Upper lobe of left lung (tissue), 4 donors: ENCODE results near the gene OCSTAMP.

ENCODE experiments used
- EP300 ChIP-seq, 4 donors: sonication (generic); formaldehyde crosslinking; IDR thresholded peaks; one replicate each; pipeline ENCODE4 v1.5.1; 2017; ENCODE audit warnings: antibody characterized with exemption in 4 of 4, control low read depth in 2 of 4
- POLR2A ChIP-seq, 4 donors: fragments of 450-650 bp; IDR thresholded peaks; one replicate each; pipeline ENCODE4 v1.5.1; 2016 to 2017; ENCODE audit warnings: antibody characterized with exemption in 4 of 4, mild to moderate bottlenecking in 2 of 4
- POLR2AphosphoS5 ChIP-seq, 2 donors: sonication (generic); formaldehyde crosslinking; IDR thresholded peaks; one replicate each; pipeline ENCODE4 v1.5.1; 2017; ENCODE audit warnings: antibody characterized with exemption in 2 of 2
- TF ChIP-seq, protein P1 (sequence below), 6 experiments: fragments of 450-650 bp in 4 of 6; fragments of 200-600 bp in 2 of 6; sonication (generic) in 2 of 6; IDR thresholded peaks; one replicate each; pipeline ENCODE4 v1.5.1; 2016 to 2019; ENCODE audit warnings: antibody characterized with exemption in 6 of 6

DNA sequence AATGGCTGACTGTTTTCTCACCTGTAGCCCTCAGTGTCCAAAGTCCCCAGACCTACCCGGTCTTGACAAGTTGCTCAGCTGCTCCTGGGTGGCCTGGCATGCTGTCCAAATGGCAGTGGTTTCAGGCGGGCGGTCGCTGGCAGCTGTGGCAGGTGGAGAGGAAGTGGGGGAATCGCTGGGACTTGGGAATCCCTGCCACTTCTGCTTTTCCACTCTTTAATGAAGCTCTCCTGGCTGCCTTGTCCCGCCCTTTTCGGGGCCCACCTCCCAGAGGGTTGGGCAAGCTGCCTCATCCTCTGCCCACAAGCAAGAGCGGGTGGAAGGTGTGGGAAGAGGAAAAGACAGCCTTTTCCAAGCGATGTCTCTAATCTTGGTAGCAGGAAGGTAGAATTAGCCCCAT is at the start of gene OCSTAMP:
- TF ChIP-seq POLR2A (IDR thresholded peaks at IDR 0.05) (no peak), EP300 (IDR thresholded peaks at IDR 0.05) (no peak), POLR2AphosphoS5 (IDR thresholded peaks at IDR 0.05) (no peak)
- TF ChIP-seq, protein P1, sequence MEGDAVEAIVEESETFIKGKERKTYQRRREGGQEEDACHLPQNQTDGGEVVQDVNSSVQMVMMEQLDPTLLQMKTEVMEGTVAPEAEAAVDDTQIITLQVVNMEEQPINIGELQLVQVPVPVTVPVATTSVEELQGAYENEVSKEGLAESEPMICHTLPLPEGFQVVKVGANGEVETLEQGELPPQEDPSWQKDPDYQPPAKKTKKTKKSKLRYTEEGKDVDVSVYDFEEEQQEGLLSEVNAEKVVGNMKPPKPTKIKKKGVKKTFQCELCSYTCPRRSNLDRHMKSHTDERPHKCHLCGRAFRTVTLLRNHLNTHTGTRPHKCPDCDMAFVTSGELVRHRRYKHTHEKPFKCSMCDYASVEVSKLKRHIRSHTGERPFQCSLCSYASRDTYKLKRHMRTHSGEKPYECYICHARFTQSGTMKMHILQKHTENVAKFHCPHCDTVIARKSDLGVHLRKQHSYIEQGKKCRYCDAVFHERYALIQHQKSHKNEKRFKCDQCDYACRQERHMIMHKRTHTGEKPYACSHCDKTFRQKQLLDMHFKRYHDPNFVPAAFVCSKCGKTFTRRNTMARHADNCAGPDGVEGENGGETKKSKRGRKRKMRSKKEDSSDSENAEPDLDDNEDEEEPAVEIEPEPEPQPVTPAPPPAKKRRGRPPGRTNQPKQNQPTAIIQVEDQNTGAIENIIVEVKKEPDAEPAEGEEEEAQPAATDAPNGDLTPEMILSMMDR (IDR thresholded peaks at IDR 0.05): no peak
